ENCODE data around the gene TMEM163. TPM values are rescaled to one million over a fixed set of nuclear protein-coding genes. Genes with fewer than 3 reads are reported as not detected.

TMEM163 gene
- total RNA-seq, 4 donors from 2014 or later, result 0.27 to 4.7 (median 1.1) TPM

GRCh38 chr2:134432435-134432883 is 286.3 kb downstream of the TMEM163 start:
- H3K36me3 ChIP-seq, result peaks cover 0 to 2% of the 10 kb centered on the region in 2 donors
- no peaks in the 10 kb centered on the region for H3K27me3 ChIP-seq
- no peaks in the 10 kb centered on the region for H3K9me3 ChIP-seq
- H3K4me3 ChIP-seq (replicated peaks in 1 of 3), result no peak overlapping the region
- H3K4me1 ChIP-seq, result no peaks in the 10 kb centered on the region
- H3K27ac ChIP-seq, result no peak overlapping the region
- intact Hi-C loops (cut with DNase I), result no loop called here
- no peak for DNase-seq
- TF ChIP-seq CTCF (IDR thresholded peaks at IDR 0.05) (no peak), POLR2A (IDR thresholded peaks at IDR 0.05) (no peak)
- 95 to 98% methylated on average over 3 of the region's 3 CpGs for WGBS, 2 donors

- WGBS, 2 donors, result 86 to 94% methylated on average over 2 of the region's 2 CpGs
- Histone ChIP-seq H3K4me1 (no peaks in the 10 kb centered on the region), H3K4me3 (replicated peaks in 1 of 3) (no peak overlapping the region), H3K9me3 (no peaks in the 10 kb centered on the region), H3K36me3 (peaks cover 0 to 2% of the 10 kb centered on the region in 2 donors), H3K27ac (no peak overlapping the region), H3K27me3 (no peaks in the 10 kb centered on the region)
- no peak for DNase-seq
- intact Hi-C loops (cut with DNase I), result no loop called here
- TF ChIP-seq CTCF (IDR thresholded peaks at IDR 0.05) (no peak), POLR2A (IDR thresholded peaks at IDR 0.05) (no peak)
Measured at GRCh38 chr2:134431838-134432434, 286.9 kb downstream of the TMEM163 start.

GRCh38 chr2:134429886-134430285 is 288.9 kb downstream of the TMEM163 start:
- WGBS, 2 donors, result 93 to 95% methylated on average over 4 of the region's 4 CpGs

GRCh38 chr2:134426721-134427120 is 292.1 kb downstream of the TMEM163 start:
- TF ChIP-seq POLR2A (IDR thresholded peaks at IDR 0.05) (no peak), CTCF (IDR thresholded peaks at IDR 0.05) (no peak)
- no peak overlapping the region for H3K27ac ChIP-seq
- WGBS, 2 donors, result 91 to 93% methylated on average over 3 of the region's 3 CpGs
- intact Hi-C loops (cut with DNase I), result no loop called here
- no peaks in the 10 kb centered on the region for H3K27me3 ChIP-seq
- H3K9me3 ChIP-seq, result no peaks in the 10 kb centered on the region
- no peak overlapping the region for H3K4me3 ChIP-seq (replicated peaks in 1 of 3)
- no peak for DNase-seq
- H3K4me1 ChIP-seq, result no peaks in the 10 kb centered on the region
- H3K36me3 ChIP-seq, result no peaks in the 10 kb centered on the region

More at GRCh38 chr2:134429886-134430285, 288.9 kb downstream of the TMEM163 start:
- intact Hi-C loops (cut with DNase I), result no loop called here
- Histone ChIP-seq H3K4me3 (replicated peaks in 1 of 3) (no peak overlapping the region), H3K27ac (no peak overlapping the region), H3K27me3 (no peaks in the 10 kb centered on the region), H3K36me3 (peaks cover 0 to 2% of the 10 kb centered on the region in 2 donors), H3K4me1 (no peaks in the 10 kb centered on the region), H3K9me3 (no peaks in the 10 kb centered on the region)
- TF ChIP-seq POLR2A (IDR thresholded peaks at IDR 0.05) (no peak), CTCF (IDR thresholded peaks at IDR 0.05) (no peak)
- DNase-seq, result no peak

GRCh38 chr2:134425724-134426496 is 292.9 kb downstream of the TMEM163 start:
- no peak for DNase-seq
- Histone ChIP-seq H3K4me3 (replicated peaks in 1 of 3) (no peak overlapping the region), H3K36me3 (no peaks in the 10 kb centered on the region), H3K27me3 (no peaks in the 10 kb centered on the region), H3K27ac (no peak overlapping the region), H3K4me1 (no peaks in the 10 kb centered on the region), H3K9me3 (no peaks in the 10 kb centered on the region)
- intact Hi-C loops (cut with DNase I), result no loop called here
- 79 to 87% methylated on average over 6 of the region's 6 CpGs for WGBS, 2 donors
- TF ChIP-seq CTCF (IDR thresholded peaks at IDR 0.05) (no peak), POLR2A (IDR thresholded peaks at IDR 0.05) (no peak)

Measured in thyroid gland (tissue), 4 donors.